AG10803 (cell line): ENCODE results near the gene CDH11.

ENCODE experiments used
- DNase-seq: peaks from one replicate; pipeline ENCODE4 v3.0.0; 2010; ENCODE audit warnings: low read depth
- H3K4me3 ChIP-seq: 2 replicates; pipeline ENCODE4 v1.5.1; 2011; ENCODE audit warnings: mild to moderate bottlenecking, low read length, control low read depth
- TF ChIP-seq, protein P1 (sequence below): conservative IDR thresholded peaks from 2 replicates; pipeline ENCODE4 v1.5.1; 2011; ENCODE audit warnings: mild to moderate bottlenecking, low read length, control low read depth, inconsistent platforms

The CDH11 gene

DNA sequence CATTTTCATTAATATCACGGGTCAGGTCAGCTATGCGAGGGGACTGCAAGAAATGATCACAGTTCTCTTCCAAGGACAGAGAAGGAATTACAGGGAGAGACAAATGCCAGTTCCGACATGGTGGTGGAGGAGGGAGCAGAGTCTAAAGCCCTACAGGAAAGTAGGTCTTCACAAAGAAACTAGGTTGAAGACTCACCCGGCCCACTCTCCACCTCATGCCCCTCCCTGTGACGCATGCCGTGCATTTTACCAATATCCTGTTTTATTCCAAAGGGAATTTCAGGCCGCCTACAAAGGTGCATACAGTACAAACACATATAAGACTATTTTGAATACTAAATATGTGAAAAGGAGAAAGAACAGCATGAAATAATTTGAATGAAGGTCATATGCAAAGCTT is 56.8 kb downstream of the CDH11 start:
- no peak overlapping the region for H3K4me3 ChIP-seq
- TF ChIP-seq, protein P1, sequence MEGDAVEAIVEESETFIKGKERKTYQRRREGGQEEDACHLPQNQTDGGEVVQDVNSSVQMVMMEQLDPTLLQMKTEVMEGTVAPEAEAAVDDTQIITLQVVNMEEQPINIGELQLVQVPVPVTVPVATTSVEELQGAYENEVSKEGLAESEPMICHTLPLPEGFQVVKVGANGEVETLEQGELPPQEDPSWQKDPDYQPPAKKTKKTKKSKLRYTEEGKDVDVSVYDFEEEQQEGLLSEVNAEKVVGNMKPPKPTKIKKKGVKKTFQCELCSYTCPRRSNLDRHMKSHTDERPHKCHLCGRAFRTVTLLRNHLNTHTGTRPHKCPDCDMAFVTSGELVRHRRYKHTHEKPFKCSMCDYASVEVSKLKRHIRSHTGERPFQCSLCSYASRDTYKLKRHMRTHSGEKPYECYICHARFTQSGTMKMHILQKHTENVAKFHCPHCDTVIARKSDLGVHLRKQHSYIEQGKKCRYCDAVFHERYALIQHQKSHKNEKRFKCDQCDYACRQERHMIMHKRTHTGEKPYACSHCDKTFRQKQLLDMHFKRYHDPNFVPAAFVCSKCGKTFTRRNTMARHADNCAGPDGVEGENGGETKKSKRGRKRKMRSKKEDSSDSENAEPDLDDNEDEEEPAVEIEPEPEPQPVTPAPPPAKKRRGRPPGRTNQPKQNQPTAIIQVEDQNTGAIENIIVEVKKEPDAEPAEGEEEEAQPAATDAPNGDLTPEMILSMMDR = no peak
- DNase-seq = no peak

DNA sequence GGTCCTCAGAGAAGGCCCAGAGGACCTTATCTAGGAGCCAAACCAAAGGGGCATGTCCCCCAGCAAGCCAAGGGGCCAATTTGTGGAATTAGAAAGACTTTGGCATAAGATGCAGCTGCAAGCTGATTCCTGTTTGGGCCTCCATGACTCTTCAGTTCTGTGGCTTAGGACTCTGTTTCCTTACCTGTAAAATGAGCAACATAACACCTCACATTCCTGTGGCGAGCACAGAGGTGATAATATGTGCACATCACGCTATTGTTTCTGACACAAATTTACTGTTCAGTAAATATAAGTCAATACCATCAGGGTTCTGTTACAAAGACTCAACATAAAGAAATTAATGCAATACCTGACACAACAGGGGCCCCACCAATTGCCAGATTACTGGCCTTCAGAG is 57.7 kb downstream of the CDH11 start:
- no peak overlapping the region for H3K4me3 ChIP-seq
- TF ChIP-seq, protein P1 = no peak
- no peak for DNase-seq

DNA sequence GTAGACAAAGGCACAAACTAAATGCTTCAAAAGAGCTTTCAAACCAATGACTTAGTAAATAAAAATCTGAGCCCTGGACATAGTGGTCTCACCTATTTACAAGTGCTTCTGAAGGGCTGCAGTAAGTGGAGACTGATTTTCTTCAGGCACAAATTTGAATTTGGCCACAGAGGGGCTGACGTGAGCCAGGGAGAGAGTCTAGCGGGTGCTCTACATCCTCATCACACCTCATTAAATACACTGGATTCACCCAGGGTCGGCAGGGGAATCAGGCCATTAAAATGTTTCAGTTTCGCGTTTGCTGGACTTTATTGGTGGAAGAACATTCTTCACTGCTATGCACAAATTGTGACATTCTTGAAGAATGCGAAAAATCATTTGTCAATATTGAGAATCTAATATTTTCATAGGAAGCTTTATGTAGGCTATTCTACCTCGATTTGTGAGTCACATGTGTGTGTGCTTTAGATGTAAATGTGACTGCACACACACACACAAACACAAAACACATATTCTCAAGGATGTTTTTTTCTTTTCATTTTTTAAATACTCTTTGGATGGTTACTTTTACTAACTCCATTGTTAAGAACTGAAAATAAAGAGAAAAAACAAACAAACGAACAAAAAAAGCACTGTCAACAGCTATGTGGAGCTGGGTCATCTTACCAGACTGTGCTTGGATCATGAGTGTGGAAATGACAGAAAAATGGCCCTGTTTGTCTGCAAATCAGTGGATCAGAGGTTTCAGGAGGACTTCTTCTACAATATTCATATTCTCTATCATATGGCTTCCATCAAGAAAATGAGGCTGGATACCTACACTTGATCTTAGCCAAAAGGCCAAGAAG is 58.9 kb downstream of the CDH11 start:
- no peak for DNase-seq
- no peak overlapping the region for H3K4me3 ChIP-seq
- TF ChIP-seq, protein P1 = no peak

DNA sequence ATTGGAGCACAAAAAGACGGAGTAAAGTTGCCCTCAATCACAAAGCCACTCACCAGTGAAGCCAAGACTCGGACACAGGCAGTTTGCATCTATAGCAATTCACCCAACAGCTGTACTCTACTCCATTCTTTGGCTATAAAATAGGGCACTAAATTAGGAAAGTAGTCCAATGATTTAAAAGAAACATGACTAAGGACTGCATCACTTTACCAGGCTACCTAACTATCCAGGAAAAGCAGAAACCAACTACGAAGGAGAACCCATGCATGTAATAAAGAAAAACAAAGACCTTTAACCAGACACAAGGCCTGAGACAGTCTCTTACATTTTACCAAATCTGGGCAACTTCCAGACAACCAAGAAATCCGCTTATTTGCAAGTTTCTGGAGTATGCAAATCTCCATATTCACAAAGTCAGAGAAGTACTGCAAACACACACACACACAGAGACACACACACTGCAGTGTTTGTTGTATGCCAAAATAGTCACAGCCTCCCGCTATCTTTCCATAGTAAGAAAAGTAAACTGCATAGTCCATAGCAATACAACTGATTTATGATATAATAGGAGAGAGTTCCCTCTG is 59.8 kb downstream of the CDH11 start:
- TF ChIP-seq, protein P1 = no peak
- no peak for DNase-seq

DNA sequence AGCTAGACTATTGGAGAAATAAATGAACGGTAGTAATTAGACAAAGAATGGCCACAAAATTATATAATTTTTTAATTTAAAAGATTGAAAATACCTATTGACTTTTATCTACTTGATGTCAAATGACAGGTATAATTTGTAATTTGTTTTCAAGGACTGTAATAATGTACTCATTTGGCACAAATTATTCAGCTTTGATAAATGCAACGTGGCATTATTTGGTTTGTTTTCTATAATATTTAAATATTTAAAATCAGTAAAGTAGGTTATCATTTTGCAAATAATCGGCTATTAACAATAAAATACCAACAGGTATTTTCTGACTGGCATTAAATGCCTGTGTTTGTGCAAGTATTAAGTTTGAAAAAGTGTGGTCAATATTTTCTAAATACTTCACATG is 60.6 kb downstream of the CDH11 start:
- DNase-seq = no peak
- TF ChIP-seq, protein P1 = no peak
- no peak overlapping the region for H3K4me3 ChIP-seq

More for the DNA sequence above, 59.8 kb downstream of the CDH11 start:
- no peak overlapping the region for H3K4me3 ChIP-seq

DNA sequence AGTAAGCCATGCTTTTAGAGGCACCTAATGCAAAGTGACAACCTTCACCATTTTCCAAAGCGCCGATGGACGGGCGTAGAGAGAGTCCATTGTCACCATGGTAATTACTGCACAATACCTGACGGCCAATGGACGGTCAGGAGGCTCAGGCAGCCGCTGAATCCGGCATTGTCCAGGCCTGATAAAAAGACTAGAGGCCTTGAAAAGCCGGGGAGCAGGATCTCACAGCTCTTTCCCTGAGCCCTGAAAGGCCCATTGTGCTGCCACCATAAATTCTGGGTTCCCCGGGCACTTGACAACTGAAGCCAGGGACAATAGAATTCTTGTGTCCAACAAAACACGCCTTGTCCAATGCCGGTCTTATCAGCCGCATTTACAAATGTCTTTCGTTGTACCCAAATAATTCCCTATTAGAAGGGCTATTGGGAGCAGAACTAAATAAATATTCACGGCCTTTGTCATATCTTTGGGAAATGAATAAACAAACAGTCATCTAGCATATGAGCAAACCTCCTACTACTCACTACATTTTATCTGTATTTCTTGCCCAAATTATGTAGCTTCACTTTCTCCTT is 62.4 kb downstream of the CDH11 start:
- no peak for DNase-seq
- H3K4me3 ChIP-seq = no peak overlapping the region
- TF ChIP-seq, protein P1 = no peak
